ENCODE data around the gene USHBP1.

Gene USHBP1

DNA sequence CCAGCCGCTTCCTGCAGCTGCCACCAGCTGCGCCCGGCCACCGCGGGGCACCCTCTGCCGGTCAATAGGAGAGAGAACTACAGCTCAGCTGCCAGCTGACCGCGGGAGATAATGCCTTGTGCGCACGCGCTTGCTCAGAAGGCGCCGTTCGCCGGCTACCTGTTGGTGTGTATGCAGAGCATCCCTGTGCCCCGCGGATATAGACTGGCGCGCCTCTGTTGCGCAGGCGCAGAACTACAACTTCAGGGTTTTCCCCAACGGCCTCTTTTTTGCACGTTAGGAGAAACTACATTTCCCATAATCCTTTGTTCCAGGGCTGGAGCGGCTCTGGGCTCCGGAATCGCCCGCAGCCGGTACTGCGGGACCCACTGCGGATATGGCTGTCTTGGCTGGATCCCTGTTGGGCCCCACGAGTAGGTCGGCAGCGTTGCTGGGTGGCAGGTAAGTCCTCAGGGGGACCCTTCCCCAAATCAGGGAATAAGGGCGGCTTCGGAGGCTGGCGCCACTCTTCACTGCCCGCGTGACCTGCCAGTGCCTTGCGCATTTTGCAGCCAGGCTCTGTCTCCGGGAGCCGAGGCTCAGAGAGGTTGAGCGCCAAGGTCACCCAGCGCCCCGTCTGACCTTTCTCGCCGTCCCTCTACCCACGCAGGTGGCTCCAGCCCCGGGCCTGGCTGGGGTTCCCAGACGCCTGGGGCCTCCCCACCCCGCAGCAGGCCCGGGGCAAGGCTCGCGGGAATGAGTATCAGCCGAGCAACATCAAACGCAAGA, 41.2 kb upstream of the USHBP1 start, which contains the start of gene MRPL34:
MRPL34 (plus strand) TSS at position 356 of the 768 bp plus-strand sequence; CDS start at position 377, 21 bp downstream.
- H3K27ac ChIP-seq (ENCODE audit: insufficient read depth, low read length, poor library complexity, severe bottlenecking), result peak within 1 kb of the TSS; percentile 69
- DNase-seq, result peak; percentile 91 to 96 (median 95)
- no peaks in the 10 kb centered on the region for H3K27me3 ChIP-seq (replicated peaks; ENCODE audit: control insufficient read depth, insufficient read depth, low read length, poor library complexity, severe bottlenecking)
- H3K4me3 ChIP-seq (ENCODE audit: insufficient read depth, low read depth, low read length, poor library complexity, severe bottlenecking), result peak within 1 kb of the TSS; percentile 60
- H3K9me3 ChIP-seq (ENCODE audit: control insufficient read depth, low read length), result no peaks in the 10 kb centered on the region
- no peaks in the 10 kb centered on the region for H3K36me3 ChIP-seq (ENCODE audit: control insufficient read depth, insufficient read depth, low read length)
- peaks cover 40% of the 10 kb centered on the region for H3K4me1 ChIP-seq (ENCODE audit: control insufficient read depth, insufficient read depth, low read length, poor library complexity, severe bottlenecking)

DNA sequence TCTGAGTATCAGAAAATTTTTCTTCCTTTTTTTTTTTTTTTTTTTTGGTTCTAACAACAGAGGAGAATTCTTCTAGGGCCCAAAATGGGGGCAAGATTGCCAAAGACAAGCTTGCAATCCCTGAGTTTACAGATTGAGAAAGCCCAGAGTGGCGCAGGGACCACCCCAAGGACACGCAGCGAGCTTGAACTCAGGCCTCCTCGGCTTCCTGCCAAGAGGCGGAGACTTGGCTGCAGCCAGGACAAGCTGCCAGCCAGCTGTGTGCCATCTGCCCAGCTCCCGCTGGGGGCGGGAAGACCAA, 40.6 kb upstream of the USHBP1 start:
- H3K4me3 ChIP-seq (ENCODE audit: insufficient read depth, low read depth, low read length, poor library complexity, severe bottlenecking), result peak overlapping the region; percentile 7
- no peaks in the 10 kb centered on the region for H3K36me3 ChIP-seq (ENCODE audit: control insufficient read depth, insufficient read depth, low read length)
- H3K27me3 ChIP-seq (replicated peaks; ENCODE audit: control insufficient read depth, insufficient read depth, low read length, poor library complexity, severe bottlenecking), result no peaks in the 10 kb centered on the region
- no peak for DNase-seq
- H3K4me1 ChIP-seq (ENCODE audit: control insufficient read depth, insufficient read depth, low read length, poor library complexity, severe bottlenecking), result peaks cover 35% of the 10 kb centered on the region
- H3K27ac ChIP-seq (ENCODE audit: insufficient read depth, low read length, poor library complexity, severe bottlenecking), result peak overlapping the region; percentile 19
- no peaks in the 10 kb centered on the region for H3K9me3 ChIP-seq (ENCODE audit: control insufficient read depth, low read length)

DNA sequence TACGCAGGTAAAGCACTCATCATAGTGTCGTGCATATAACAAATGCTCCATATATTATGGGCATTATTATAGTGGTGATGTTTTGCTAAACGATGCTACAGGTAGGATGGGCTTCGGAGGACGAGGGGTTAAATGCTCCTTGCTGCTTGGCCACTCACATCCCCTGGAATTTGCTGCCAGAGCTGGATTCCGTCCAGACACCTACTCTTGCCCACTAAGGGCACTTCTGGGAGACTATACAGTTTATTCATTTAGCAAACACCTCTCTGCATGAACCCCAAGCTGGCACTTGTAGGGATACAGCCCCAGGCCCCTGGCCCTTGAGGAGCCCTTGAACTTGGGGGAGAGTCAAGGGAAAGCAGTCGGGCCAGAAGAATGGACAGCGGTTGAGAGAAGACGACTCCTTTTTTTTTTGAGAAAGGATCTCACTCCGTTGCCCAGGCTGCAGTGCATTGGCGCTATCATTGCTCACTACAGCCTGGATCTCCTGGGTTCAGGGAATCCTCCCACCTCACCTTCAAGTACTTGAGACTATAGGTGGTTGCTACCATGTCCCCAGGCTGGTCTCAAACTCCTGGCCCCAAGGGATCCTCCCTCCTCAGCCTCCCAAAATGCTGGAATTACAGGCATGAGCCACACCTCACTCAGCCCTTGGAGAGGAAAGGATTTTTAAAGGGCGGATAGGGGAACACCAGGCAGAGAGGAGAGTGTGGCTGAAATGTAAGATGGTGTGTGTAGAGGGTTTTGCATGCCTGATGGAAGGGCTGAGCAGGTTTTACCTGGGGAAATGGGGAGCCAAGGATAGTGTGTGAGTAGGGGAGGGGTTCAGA, 40.1 kb upstream of the USHBP1 start:
- Histone ChIP-seq H3K36me3 (ENCODE audit: control insufficient read depth, insufficient read depth, low read length) (no peaks in the 10 kb centered on the region), H3K9me3 (ENCODE audit: control insufficient read depth, low read length) (no peaks in the 10 kb centered on the region), H3K27me3 (replicated peaks; ENCODE audit: control insufficient read depth, insufficient read depth, low read length, poor library complexity, severe bottlenecking) (no peaks in the 10 kb centered on the region), H3K4me3 (ENCODE audit: insufficient read depth, low read depth, low read length, poor library complexity, severe bottlenecking) (peak overlapping the region; percentile 7), H3K27ac (ENCODE audit: insufficient read depth, low read length, poor library complexity, severe bottlenecking) (peak overlapping the region; percentile 19), H3K4me1 (ENCODE audit: control insufficient read depth, insufficient read depth, low read length, poor library complexity, severe bottlenecking) (peaks cover 31% of the 10 kb centered on the region)
- no peak for DNase-seq

DNA sequence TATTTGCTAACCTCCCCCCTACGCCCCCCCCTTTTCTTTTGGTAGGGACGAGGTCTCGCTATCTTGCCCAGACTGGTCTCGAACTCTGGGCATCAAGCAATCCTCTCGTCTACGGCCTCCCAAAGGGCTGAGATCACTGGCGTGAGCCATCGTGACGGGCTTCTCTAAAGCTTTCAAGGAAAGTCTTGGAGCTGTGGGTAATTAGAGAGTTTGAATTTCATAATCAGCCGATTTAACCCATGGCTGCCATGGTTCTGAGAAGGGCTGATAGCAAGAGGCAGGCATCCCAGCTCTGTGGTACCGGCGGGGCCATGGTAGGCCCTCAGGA, 39.4 kb upstream of the USHBP1 start:
- Histone ChIP-seq H3K27me3 (replicated peaks; ENCODE audit: control insufficient read depth, insufficient read depth, low read length, poor library complexity, severe bottlenecking) (no peaks in the 10 kb centered on the region), H3K4me1 (ENCODE audit: control insufficient read depth, insufficient read depth, low read length, poor library complexity, severe bottlenecking) (peaks cover 31% of the 10 kb centered on the region), H3K4me3 (ENCODE audit: insufficient read depth, low read depth, low read length, poor library complexity, severe bottlenecking) (no peak overlapping the region), H3K36me3 (ENCODE audit: control insufficient read depth, insufficient read depth, low read length) (no peaks in the 10 kb centered on the region), H3K27ac (ENCODE audit: insufficient read depth, low read length, poor library complexity, severe bottlenecking) (no peak overlapping the region), H3K9me3 (ENCODE audit: control insufficient read depth, low read length) (no peaks in the 10 kb centered on the region)
- DNase-seq, result no peak

DNA sequence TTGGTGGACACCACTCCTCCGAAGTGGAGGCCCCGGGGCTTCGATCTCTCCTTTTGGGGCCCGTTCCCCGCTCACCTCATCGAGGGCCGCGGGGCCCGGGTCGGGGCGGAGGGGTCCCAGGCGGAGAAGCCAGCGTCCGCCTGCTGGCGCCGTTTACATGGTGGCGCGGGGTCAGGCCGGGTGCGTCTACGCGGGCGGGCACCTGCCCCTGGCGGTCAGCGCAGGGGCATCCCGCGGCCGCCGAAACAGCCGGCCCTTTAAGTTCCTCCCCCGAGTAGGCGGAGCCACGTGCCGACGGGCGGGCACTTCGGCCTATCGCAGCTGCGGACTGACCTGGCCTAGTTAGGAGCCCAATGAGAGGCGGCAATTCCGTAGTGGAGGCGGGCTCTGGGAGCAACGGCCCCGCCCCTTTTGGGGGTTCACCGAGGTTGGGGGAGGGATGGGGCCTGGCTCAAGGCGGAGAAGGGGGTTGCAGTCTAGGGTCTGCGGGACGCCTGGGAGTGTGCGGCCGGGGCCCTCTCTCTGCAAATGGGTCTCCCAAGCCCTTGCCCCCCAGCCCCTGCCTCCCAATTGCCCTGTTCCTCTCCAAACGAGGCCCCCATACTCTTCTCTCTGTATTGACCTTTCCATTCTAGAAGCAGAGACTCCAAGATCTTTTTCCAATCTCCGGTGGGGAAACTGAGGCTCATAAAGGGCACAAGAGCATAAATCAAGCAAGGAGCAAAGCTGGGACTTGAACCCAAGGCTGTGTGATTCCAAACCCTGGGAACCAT, 38.8 kb upstream of the USHBP1 start, which contains the start of gene ABHD8:
ABHD8 (minus strand) TSS at position 259 of the 773 bp plus-strand sequence. CDS start 1,809 bp downstream, outside the sequence.
- Histone ChIP-seq H3K27me3 (replicated peaks; ENCODE audit: control insufficient read depth, insufficient read depth, low read length, poor library complexity, severe bottlenecking) (no peaks in the 10 kb centered on the region), H3K4me1 (ENCODE audit: control insufficient read depth, insufficient read depth, low read length, poor library complexity, severe bottlenecking) (peaks cover 31% of the 10 kb centered on the region), H3K27ac (ENCODE audit: insufficient read depth, low read length, poor library complexity, severe bottlenecking) (peak within 1 kb of the TSS; percentile 74)

DNA sequence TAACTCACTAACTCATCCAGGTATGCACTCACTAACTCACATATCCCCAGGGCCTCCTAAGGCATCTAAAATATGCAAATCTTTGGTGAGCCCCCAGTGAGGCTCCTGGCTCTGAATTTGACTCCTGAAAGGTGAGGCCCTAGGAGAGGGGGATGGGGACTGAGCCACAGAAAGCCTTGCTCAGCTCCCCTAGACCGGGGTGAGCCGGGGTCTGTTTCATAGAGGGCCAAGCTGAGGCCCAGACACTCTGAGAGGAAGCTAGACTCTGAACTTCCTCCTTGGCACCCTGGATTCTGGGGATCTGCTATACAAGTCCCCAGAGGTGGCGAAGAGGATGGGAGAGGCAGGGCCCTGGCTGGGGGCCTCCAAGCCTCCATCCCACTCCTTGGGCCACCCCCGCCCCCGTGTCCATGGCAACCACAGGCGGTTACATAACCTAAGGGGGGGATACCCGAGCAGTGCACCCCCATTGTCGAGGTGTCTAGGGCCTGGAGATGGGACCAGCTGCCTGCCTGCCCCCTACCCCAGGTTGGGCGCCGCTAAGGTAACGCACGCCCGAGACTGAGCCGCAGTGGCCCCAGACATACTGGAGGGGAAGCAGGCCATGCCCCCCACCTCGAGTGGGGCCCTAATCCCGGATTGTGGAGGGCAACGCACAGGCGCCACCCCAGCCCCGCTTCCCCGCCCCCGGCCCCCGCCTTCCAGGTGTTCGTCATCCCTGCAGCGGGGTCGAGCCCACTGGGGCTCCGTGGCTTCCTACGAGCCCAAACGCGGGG, 38.0 kb upstream of the USHBP1 start:
- H3K4me3 ChIP-seq (ENCODE audit: insufficient read depth, low read depth, low read length, poor library complexity, severe bottlenecking), result peak overlapping the region; percentile 95
- no peaks in the 10 kb centered on the region for H3K9me3 ChIP-seq (ENCODE audit: control insufficient read depth, low read length)
- H3K27ac ChIP-seq (ENCODE audit: insufficient read depth, low read length, poor library complexity, severe bottlenecking), result peak overlapping the region; percentile 74
- H3K36me3 ChIP-seq (ENCODE audit: control insufficient read depth, insufficient read depth, low read length), result no peaks in the 10 kb centered on the region
- H3K27me3 ChIP-seq (replicated peaks; ENCODE audit: control insufficient read depth, insufficient read depth, low read length, poor library complexity, severe bottlenecking), result no peaks in the 10 kb centered on the region
- peaks cover 31% of the 10 kb centered on the region for H3K4me1 ChIP-seq (ENCODE audit: control insufficient read depth, insufficient read depth, low read length, poor library complexity, severe bottlenecking)
- no peak for DNase-seq

More for the DNA sequence above, 38.8 kb upstream of the USHBP1 start, which contains the start of gene ABHD8:
- H3K4me3 ChIP-seq (ENCODE audit: insufficient read depth, low read depth, low read length, poor library complexity, severe bottlenecking), result peak within 1 kb of the TSS; percentile 95
- DNase-seq, result peak; percentile 84 to 92 (median 86)
- no peaks in the 10 kb centered on the region for H3K9me3 ChIP-seq (ENCODE audit: control insufficient read depth, low read length)
- no peaks in the 10 kb centered on the region for H3K36me3 ChIP-seq (ENCODE audit: control insufficient read depth, insufficient read depth, low read length)

DNA sequence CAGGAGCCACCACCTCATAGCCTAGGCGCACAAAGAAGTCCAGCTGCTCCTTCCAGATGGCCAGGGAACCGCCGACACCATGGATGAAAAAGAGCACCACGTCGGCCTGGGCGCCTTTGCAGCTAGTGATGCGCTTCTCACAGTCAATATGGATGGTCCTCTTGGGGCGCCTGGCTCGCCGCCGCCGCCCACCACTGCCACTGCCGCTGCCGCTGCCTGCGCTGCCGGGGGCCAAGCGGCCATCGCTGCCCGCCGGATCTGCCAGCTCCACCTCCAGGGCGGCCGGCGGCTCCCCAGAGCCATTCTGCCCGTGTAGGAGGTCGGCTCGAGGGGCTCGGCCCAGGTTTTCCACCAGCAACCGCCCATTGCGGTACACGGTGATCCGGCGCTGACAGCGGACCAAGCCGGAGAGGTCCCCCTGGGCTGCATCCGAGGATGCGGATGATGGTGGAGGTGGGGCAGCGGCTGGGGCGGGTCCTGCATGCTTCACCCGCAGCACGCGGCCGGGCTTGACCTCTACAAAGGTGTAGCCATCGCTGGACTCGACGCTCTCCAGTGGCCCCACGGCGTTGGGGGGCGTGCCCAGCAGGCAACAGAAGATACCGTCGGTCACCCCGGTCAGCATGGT, 36.6 kb upstream of the USHBP1 start:
- Histone ChIP-seq H3K4me1 (ENCODE audit: control insufficient read depth, insufficient read depth, low read length, poor library complexity, severe bottlenecking) (peaks cover 23% of the 10 kb centered on the region), H3K4me3 (ENCODE audit: insufficient read depth, low read depth, low read length, poor library complexity, severe bottlenecking) (no peak overlapping the region), H3K27ac (ENCODE audit: insufficient read depth, low read length, poor library complexity, severe bottlenecking) (no peak overlapping the region), H3K9me3 (ENCODE audit: control insufficient read depth, low read length) (no peaks in the 10 kb centered on the region), H3K27me3 (replicated peaks; ENCODE audit: control insufficient read depth, insufficient read depth, low read length, poor library complexity, severe bottlenecking) (no peaks in the 10 kb centered on the region), H3K36me3 (ENCODE audit: control insufficient read depth, insufficient read depth, low read length) (no peaks in the 10 kb centered on the region)
- DNase-seq, result no peak

DNA sequence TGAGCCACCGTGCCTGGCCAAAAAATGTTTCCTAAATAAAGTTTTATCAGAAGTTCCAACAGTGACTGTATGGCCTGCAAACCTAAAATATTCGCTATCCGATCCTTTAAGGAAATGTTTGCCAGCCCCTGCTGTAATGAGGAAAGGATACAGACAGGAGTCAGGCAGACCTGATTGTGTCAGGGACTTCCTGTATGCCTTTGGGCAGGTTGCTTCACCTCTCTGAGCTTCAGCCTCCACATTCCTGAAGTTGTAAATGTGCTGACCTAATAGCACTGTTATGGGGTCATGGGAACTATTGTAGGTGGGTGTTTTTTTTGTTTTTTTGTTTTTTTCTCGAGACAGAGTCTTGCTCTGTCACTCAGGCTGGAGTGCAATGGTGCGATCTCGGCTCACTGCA, 32.4 kb upstream of the USHBP1 start:
- Histone ChIP-seq H3K4me1 (ENCODE audit: control insufficient read depth, insufficient read depth, low read length, poor library complexity, severe bottlenecking) (peaks cover 6% of the 10 kb centered on the region), H3K27ac (ENCODE audit: insufficient read depth, low read length, poor library complexity, severe bottlenecking) (no peak overlapping the region), H3K9me3 (ENCODE audit: control insufficient read depth, low read length) (no peaks in the 10 kb centered on the region), H3K4me3 (ENCODE audit: insufficient read depth, low read depth, low read length, poor library complexity, severe bottlenecking) (no peak overlapping the region), H3K27me3 (replicated peaks; ENCODE audit: control insufficient read depth, insufficient read depth, low read length, poor library complexity, severe bottlenecking) (no peaks in the 10 kb centered on the region), H3K36me3 (ENCODE audit: control insufficient read depth, insufficient read depth, low read length) (no peaks in the 10 kb centered on the region)
- DNase-seq, result no peak

DNA sequence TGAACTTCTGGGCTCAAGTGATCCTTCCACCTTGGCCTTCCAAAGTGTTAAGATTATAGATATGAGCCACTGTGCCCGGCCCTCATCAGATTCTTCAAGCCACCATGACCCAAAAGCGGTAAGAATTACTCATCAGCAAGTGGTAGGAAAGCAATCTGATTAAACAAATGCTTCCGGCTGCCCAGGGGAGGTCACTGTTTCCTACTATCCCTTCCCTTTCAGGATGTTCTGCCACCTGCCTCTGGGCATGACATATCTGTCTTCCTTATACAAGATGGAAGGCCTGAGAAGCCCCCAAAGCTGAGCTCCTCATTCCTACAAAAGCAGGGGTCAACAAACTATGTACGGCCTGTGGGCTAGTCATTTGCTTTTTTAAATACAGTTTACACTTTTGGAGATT, 31.7 kb upstream of the USHBP1 start:
- no peak for DNase-seq
- H3K27me3 ChIP-seq (replicated peaks; ENCODE audit: control insufficient read depth, insufficient read depth, low read length, poor library complexity, severe bottlenecking), result no peaks in the 10 kb centered on the region
- H3K4me1 ChIP-seq (ENCODE audit: control insufficient read depth, insufficient read depth, low read length, poor library complexity, severe bottlenecking), result peaks cover 6% of the 10 kb centered on the region
- H3K9me3 ChIP-seq (ENCODE audit: control insufficient read depth, low read length), result no peaks in the 10 kb centered on the region
- H3K4me3 ChIP-seq (ENCODE audit: insufficient read depth, low read depth, low read length, poor library complexity, severe bottlenecking), result no peak overlapping the region
- H3K27ac ChIP-seq (ENCODE audit: insufficient read depth, low read length, poor library complexity, severe bottlenecking), result no peak overlapping the region
- H3K36me3 ChIP-seq (ENCODE audit: control insufficient read depth, insufficient read depth, low read length), result no peaks in the 10 kb centered on the region
